Dermis blood vessel endothelial cell (primary cell): ENCODE results near the gene SLC12A9. TPM values are rescaled to one million over a fixed set of nuclear protein-coding genes. Genes with fewer than 3 reads are reported as not detected.
"Not testable (repeated sequence)": the region's sequence is repeated elsewhere in the genome, so short reads cannot be mapped to it uniquely, and the experiment has no call there.

ENCODE experiments used
- DNase-seq: peaks from one replicate; pipeline ENCODE4 v3.0.0; 2010
- total RNA-seq: library from RNA; depleted of rRNA; stranded (reverse); fragments of >200 nt; gene quantifications from 2 replicates; pipeline ENCODE4 v1.2.3, GENCODE V29; 2014

The SLC12A9 gene
- total RNA-seq, 1 donor from 2014 or later = 37.1 TPM

DNA sequence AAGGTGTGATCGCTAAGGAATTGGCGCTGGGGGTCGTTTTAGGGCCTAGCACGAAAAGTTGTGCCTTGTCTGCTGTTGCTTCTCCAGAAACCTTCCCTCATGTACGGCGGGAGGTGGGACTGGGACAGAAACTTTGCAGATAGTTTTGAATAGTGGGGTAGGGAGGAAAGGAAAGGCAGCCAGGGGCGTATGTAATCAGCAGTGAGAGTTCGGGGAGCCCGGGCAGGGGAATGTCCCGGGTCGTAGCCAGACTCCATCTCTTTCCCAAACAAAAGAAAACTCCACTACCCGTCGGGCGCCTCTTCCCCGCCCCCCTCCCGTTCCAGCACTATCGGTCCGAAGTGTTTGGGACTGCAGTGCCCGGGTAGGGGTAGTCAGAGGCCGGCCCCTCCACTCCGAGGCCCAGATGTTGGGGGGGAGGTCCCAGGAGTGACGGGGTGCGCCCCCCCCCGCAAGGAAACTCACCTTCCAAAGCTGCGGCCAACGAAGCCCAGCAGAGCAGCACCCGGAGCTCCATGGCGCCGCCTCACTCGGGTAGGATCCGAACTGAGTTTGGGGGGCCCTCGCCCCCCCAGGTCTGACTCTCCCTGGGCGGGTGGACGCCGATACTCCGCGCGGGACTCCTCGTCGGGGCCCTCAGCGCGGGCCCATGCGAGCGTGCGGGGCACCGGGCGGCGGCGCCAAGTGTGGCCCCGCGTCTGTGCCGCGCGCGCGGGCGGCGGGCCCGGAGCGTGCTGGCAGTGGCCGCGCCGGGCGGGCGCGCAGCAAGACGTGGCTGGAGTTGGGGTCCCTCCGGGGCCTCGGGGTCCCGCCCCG, 25.8 kb upstream of the SLC12A9 start:
- peak; percentile 24 for DNase-seq

- peak; percentile 90 for DNase-seq
These were observed 24.9 kb upstream of the SLC12A9 start, which contains the start of gene EPHB4 for GRCh38 chr7:100827330-100828226. Gene EPHB4, minus strand, starts transcription at chr7:100827523. Its CDS starts 493 bp downstream, at chr7:100827030.

DNA sequence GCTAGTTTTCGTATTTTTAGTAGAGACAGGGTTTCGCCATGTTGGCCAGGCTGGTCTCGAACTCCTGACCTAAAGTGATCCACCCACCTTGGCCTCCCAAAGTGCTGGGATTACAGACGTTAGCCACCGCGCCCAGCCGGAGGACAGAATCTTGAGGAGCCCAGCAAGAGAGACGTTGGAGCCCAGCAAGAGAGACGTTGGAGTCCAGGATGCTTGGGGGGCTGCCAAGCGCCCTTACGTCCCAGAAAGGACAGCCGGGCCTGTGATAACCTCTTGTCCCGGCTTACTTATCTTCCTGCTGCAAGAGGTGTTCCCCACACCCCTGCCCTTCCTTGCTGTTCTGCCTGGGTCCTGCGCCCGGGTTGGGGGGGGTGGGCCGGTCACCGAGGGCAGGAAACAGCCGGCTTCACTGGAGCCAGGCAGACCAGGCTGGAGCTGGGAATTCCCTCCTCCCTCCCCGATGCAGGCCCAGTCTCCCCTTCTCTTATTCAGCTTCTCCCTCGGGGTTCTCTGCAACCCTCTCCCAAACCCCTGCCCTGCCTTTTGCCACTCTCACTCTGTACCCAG, 23.3 kb upstream of the SLC12A9 start:
- DNase-seq = peak; percentile 98

DNA sequence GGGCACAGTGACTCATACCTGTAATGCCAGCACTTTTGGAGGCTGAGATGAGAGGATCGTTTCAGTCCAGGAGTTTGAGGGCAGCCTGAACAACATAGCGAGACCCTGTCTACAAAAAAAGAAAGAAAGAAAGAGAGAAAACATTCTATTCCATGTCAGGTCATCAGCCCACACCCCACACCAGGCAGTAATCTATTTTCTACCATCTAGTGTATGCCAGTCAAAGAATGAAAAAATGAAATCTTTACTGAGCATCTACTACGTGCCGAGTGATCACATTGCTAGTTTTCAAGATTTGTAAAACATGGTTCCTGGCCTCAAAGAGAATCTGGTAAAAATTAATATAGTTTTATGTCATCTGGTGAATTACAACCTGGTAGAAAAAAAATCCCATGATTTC, 22.1 kb upstream of the SLC12A9 start:
- peak; percentile 28 for DNase-seq

- DNase-seq = no peak
These were observed 20.3 kb upstream of the SLC12A9 start for GRCh38 chr7:100832281-100832633.

- peak; percentile 89 for DNase-seq
These were observed 16.4 kb upstream of the SLC12A9 start for GRCh38 chr7:100835903-100836811.

DNA sequence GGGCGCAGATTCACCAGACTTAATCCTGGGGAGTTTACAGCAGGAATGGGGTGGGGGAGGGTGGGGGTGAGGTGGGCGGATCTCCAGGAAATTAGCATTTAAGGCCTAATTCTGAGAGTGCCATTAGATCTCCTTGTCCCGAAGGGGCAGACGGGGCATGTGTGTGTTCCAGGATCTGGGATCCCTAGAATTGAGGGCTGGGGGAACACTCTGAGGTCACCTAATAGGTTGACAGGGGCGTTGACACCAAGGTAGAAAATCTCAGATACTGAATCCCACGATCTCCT, 15.8 kb upstream of the SLC12A9 start:
- DNase-seq = no peak

GRCh38 chr7:100837099-100837836, 15.2 kb upstream of the SLC12A9 start:
- DNase-seq = peak; percentile 95

DNA sequence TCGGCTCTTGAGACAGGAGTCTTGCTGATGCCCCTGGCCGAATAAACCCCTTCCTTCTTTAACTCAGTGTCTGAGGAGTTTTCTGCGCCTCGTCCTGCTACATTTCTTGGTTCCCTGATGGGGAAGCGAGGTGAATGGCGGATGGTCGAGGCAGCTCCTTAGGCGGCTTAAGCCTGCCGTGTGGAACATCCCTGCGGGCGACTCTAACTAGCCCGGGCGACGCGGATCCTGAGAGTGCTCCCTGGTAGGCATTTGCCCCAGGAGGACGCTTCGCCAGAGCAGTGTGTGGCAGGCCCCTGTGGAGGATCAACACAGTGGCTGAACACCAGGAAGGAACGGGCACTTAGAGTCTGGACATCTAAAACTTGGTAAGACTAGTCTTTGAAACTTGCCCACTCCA, 13.2 kb upstream of the SLC12A9 start:
- DNase-seq = no peak

DNA sequence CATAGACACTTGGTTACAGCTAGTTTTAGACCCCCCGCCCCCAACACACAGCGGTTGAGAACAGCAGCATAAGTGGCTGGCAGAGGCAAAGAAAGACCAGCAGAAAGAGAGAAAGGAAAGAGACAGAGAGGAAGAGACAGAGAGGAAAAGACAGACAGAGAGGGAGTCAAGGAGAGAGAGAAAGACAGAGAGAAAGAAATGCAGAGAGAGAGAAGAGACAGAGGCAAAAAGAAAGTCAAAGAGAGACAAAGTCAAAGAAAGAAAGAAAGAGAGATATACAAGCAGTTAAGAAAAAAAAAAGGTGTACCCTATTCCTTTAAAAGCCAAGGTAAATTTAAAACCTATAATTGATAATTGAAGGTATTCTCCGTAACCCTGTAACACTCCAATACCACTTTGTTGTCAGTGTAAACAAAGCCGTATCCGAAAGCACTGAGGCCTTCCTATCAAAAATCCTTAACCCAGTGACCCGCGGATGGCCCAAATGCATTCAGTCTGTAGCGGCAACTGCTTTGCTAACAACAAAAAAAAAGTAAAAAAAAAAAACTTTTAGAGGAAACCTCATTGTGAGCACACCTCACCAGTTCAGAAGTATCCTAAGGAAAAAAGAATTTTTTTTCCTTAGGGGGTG, 11.9 kb upstream of the SLC12A9 start:
- peak; percentile 18 for DNase-seq

- DNase-seq = no peak
These were observed 5.2 kb upstream of the SLC12A9 start for GRCh38 chr7:100847360-100847759.

GRCh38 chr7:100854146-100854895, 1.8 kb downstream of the SLC12A9 start:
- DNase-seq = no peak

DNA sequence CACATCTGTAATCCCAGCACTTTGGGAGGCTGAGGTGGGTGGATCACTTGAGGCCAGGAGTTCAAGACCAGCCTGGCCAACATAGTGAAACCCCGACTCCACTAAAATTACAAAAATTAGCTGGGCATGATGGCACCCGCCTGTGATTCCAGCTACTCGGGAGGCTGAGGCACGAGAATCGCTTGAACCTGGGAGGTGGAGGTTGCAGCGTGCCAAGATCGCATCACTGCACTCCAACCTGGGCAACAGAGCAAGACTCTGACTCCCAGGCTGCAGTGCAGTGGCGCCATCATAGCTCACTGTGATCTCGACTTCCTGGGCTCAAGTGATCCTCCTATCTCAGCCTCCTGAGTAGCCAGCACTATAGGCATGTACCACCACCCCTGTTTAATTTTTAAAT, 2.4 kb downstream of the SLC12A9 start:
- DNase-seq = not testable (repeated sequence)

DNA sequence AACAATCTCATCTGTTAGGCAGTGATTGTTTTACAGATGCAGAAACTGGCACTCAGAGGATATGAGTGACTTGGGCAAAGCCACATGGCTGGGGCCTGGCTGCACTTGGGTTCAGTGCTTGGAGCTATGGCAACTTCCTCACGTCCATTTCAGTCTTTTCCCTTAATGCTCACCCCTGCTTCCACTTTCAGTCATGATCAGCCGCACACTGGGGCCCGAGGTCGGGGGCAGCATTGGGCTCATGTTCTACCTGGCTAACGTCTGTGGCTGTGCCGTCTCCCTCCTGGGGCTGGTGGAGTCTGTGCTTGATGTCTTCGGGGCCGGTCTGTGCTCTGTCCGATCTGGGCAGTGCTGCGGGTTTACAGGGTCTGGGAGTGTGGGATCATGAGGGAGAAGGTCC, 3.0 kb downstream of the SLC12A9 start:
- no peak for DNase-seq

DNA sequence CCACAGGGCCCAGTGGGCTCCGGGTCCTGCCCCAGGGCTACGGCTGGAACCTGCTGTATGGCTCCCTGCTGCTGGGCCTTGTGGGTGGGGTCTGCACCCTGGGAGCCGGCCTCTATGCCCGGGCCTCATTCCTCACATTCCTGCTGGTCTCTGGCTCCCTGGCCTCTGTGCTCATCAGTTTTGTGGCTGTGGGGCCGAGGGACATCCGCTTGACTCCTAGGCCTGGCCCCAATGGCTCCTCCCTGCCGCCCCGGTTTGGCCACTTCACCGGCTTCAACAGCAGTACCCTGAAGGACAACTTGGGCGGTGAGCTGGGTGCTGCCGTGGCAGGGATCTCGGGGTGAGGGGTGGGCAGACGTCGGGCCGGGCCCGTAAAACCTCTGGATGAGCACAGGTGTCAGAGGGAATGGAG, 4.4 kb downstream of the SLC12A9 start:
- DNase-seq = no peak

- no peak for DNase-seq
These were observed 7.3 kb downstream of the SLC12A9 start for GRCh38 chr7:100859856-100860255.

DNA sequence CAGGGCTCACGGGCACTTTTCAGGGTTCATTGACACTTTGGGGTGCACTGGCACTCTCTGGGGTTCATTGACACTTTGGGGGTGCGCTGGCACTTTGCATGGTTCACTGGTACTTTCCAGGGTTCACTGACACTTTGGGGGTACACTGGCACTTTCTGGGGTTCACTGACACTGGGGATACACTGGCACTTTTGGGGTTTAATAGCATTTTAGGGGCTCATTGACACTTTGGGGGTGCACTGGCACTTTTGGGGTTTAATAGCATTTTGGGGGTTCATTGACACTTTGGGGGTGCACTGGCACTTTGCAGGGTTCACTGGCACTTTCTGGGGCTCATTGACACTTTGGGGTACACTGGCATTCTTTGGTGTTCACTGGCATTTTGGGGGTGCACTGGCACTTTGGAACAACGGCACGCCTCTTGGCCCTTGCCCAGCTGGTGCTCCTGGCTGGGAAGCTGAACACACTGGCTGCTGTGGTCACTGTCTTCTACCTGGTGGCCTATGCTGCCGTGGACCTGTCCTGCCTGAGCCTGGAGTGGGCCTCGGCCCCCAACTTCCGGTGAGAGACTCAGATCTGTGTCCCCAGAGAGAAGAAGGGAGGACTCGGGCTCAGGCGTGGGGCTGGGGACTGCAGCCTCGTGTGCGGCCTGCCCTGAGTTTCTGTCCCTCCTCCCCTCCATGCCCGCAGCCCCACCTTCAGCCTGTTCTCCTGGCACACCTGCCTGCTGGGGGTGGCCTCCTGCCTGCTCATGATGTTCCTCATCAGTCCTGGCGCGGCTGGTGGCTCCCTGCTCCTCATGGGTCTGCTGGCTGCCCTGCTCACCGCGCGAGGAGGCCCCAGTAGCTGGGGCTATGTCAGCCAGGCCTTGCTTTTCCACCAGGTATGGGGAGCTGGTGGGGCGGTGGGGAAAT, 8.4 kb downstream of the SLC12A9 start:
- no peak for DNase-seq

DNA sequence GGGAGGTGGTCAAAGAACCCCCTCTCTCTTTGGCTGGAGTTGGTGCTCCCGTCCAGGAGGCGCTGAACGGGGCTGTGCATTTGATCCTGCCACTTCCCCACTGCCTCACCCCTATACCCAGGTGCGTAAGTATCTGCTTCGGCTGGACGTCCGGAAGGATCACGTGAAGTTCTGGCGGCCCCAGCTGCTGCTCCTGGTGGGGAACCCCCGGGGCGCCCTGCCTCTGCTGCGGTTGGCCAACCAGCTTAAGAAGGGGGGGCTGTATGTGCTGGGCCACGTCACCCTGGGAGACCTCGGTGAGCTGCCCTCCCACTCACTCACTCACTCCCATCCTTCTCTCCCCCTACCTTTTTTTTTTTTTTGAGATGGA, 9.1 kb downstream of the SLC12A9 start:
- DNase-seq = no peak

DNA sequence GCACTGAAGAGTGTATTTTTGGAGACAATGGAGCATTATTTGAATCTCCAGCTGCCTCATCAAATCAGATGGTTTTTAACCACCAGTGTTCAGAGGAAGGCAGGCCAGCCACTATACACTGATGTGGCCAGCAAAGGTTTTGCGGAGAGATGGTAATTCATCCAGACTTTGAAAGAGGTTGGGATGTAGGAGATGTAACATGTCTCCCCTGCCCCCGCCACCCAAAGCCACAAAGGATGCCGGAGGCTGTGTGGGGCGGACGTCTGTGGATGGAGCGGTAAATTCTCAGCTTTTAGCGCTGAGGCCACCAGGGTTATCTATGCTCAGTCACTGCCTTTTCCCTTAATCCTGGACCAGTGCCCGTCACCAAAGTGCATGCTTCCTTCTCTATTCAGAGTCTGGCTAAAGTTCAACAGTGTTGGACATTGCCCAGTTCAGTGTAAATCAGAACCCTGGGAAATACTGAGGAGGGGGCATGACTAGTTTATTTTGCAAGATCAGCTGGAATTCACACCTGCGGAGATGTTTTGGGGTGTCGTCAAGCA, 11.0 kb downstream of the SLC12A9 start:
- peak; percentile 59 for DNase-seq
